ENCODE data around the gene CASP10. TPM values are rescaled to one million over a fixed set of nuclear protein-coding genes. Genes with fewer than 3 reads are reported as not detected.
"Not testable (repeated sequence)": the region's sequence is repeated elsewhere in the genome, so short reads cannot be mapped to it uniquely, and the experiment has no call there.

Gene CASP10
- polyA plus RNA-seq, 1 of the 3 experiments (the other 2 are of a cell fraction) = 0.12 TPM

DNA sequence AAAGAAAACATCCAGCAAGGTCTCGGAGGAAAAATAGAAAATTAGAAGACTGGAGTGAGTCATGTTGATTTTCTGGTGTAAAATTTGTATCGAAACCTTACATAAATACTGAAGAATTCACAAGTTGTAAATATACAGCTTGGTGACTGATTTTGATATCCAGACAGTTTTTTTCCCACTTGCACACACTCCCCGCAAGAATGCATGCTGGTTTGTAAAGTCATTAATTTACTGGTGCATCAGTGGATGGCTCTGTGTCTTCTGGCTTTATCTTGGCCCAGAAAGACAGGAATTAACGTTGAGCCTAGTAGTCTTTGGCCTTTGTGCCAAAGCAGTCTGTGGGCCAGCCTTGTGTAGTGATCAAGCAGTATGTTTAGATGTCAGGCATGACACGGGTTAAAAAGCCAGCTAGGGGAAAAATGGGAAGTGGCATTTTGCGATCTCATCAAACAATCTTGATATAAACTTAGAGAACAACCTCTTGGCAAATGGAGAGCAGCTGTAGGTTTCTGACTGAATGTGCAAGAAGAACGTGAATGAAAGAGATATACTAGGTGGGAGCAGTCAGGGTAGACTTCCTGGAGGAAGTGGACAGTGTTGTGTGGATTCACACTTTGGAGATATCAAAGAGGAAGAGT lies 54.7 kb downstream of the CASP10 start:
- no peaks in the 10 kb centered on the region for H3K9me2 ChIP-seq
- TF ChIP-seq FOSL2 (IDR thresholded peaks at IDR 0.05; ENCODE audit: borderline replicate concordance, low read depth) (no peak), NFIC (IDR thresholded peaks at IDR 0.05; ENCODE audit: borderline replicate concordance) (no peak), IRF3 (IDR thresholded peaks at IDR 0.05; ENCODE audit: low read depth, low read length) (no peak), GABPA (IDR thresholded peaks at IDR 0.05; ENCODE audit: low read depth) (no peak), TEAD4 (IDR thresholded peaks at IDR 0.05; ENCODE audit: borderline replicate concordance, insufficient read depth) (no peak), EP300 (IDR thresholded peaks at IDR 0.05; ENCODE audit: borderline replicate concordance in 1 of 2, low read depth in 1 of 2, low read length in 1 of 2) (no peak), ELF1 (IDR thresholded peaks at IDR 0.05) (no peak), TCF12 (IDR thresholded peaks at IDR 0.05) (no peak), RFX5 (IDR thresholded peaks at IDR 0.05; ENCODE audit: low read length) (no peak), EZH2phosphoT487 (IDR thresholded peaks at IDR 0.05; ENCODE audit: borderline replicate concordance, low read depth) (no peak), RXRA (IDR thresholded peaks at IDR 0.05; ENCODE audit: borderline replicate concordance, low read depth) (no peak), RCOR1 (IDR thresholded peaks at IDR 0.05; ENCODE audit: low read length) (no peak), CHD2 (IDR thresholded peaks at IDR 0.05; ENCODE audit: low read length, partially characterized antibody) (no peak), GATA2 (CRISPR knock-in tag; IDR thresholded peaks at IDR 0.05) (no peak), POLR2AphosphoS5 (IDR thresholded peaks at IDR 0.05; ENCODE audit: low read depth, low read length) (no peak)
- TF ChIP-seq, protein P1, sequence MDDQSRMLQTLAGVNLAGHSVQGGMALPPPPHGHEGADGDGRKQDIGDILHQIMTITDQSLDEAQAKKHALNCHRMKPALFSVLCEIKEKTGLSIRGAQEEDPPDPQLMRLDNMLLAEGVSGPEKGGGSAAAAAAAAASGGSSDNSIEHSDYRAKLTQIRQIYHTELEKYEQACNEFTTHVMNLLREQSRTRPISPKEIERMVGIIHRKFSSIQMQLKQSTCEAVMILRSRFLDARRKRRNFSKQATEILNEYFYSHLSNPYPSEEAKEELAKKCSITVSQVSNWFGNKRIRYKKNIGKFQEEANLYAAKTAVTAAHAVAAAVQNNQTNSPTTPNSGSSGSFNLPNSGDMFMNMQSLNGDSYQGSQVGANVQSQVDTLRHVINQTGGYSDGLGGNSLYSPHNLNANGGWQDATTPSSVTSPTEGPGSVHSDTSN (IDR thresholded peaks at IDR 0.05) = no peak
- TF ChIP-seq, protein P2, sequence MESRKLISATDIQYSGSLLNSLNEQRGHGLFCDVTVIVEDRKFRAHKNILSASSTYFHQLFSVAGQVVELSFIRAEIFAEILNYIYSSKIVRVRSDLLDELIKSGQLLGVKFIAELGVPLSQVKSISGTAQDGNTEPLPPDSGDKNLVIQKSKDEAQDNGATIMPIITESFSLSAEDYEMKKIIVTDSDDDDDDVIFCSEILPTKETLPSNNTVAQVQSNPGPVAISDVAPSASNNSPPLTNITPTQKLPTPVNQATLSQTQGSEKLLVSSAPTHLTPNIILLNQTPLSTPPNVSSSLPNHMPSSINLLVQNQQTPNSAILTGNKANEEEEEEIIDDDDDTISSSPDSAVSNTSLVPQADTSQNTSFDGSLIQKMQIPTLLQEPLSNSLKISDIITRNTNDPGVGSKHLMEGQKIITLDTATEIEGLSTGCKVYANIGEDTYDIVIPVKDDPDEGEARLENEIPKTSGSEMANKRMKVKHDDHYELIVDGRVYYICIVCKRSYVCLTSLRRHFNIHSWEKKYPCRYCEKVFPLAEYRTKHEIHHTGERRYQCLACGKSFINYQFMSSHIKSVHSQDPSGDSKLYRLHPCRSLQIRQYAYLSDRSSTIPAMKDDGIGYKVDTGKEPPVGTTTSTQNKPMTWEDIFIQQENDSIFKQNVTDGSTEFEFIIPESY (IDR thresholded peaks at IDR 0.05; ENCODE audit: borderline replicate concordance, low read depth) = no peak
- TF ChIP-seq, protein P3, sequence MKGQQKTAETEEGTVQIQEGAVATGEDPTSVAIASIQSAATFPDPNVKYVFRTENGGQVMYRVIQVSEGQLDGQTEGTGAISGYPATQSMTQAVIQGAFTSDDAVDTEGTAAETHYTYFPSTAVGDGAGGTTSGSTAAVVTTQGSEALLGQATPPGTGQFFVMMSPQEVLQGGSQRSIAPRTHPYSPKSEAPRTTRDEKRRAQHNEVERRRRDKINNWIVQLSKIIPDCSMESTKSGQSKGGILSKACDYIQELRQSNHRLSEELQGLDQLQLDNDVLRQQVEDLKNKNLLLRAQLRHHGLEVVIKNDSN (IDR thresholded peaks at IDR 0.05; ENCODE audit: borderline replicate concordance, low read depth) = no peak
- ChIA-PET POLR2A (no interaction called here), CTCF (interaction anchor here (1.0 to 1.4 kb wide), 3 partner anchors 11 to 463 kb away, joined by 3 read pairs; no protein-coding TSS in a partner anchor)
- 77% methylated on average over 7 of the region's 7 CpGs for WGBS (ENCODE audit: low lambda C conversion rate)
- H3K9ac ChIP-seq = no peak overlapping the region
- no peak overlapping the region for H2AFZ ChIP-seq (ENCODE audit: low read depth)
- peaks cover 0 to 3% of the 10 kb centered on the region in 2 experiments; a peak in 2 of 4 replicates for H3K4me1 ChIP-seq (ENCODE audit: control insufficient read depth in 1 of 2, insufficient read depth in 2 of 2, low read depth in 1 of 2, low read length in 1 of 2)
- no peak overlapping the region for H3K27ac ChIP-seq (ENCODE audit: low read depth in 2 of 2, low read length in 1 of 2)
- H3K4me3 ChIP-seq (ENCODE audit: low read depth in 2 of 2, low read length in 1 of 2) = no peak overlapping the region
- no peak overlapping the region for H3K4me2 ChIP-seq
- H4K20me1 ChIP-seq (ENCODE audit: insufficient read depth) = no peaks in the 10 kb centered on the region
- H3K9me3 ChIP-seq = 0 out of 2 replicates have a peak, but pooled peaks cover 8% of the 10 kb centered on the region
- no peaks in the 10 kb centered on the region for H3K36me3 ChIP-seq (replicated peaks in 1 of 2; ENCODE audit: control insufficient read depth in 1 of 2, insufficient read depth in 2 of 2, low read length in 1 of 2)
- H3K27me3 ChIP-seq (ENCODE audit: insufficient read depth) = no peaks in the 10 kb centered on the region
- DNase-seq = no peak
- peaks cover 6% of the 10 kb centered on the region for H3F3A ChIP-seq (replicated peaks; ENCODE audit: insufficient read depth)
- no peaks in the 10 kb centered on the region for H3K79me2 ChIP-seq (ENCODE audit: insufficient read depth)

GRCh38 chr2:201239167-201239935 lies 56.4 kb downstream of the CASP10 start:
- H2AFZ ChIP-seq (ENCODE audit: low read depth); DNase-seq; H3K9me2 ChIP-seq; H3K79me2 ChIP-seq (ENCODE audit: insufficient read depth); H3K4me1 ChIP-seq (ENCODE audit: control insufficient read depth in 1 of 2, insufficient read depth in 2 of 2, low read depth in 1 of 2, low read length in 1 of 2); H4K20me1 ChIP-seq (ENCODE audit: insufficient read depth); H3K4me2 ChIP-seq; H3K27me3 ChIP-seq (ENCODE audit: insufficient read depth); H3K27ac ChIP-seq (ENCODE audit: low read depth in 2 of 2, low read length in 1 of 2); H3F3A ChIP-seq (replicated peaks; ENCODE audit: insufficient read depth); H3K4me3 ChIP-seq (ENCODE audit: low read depth in 2 of 2, low read length in 1 of 2); H3K9me3 ChIP-seq; POLR2A ChIA-PET; H3K36me3 ChIP-seq (replicated peaks in 1 of 2; ENCODE audit: control insufficient read depth in 1 of 2, insufficient read depth in 2 of 2, low read length in 1 of 2); H3K9ac ChIP-seq: not testable (repeated sequence)
- CTCF ChIA-PET = interaction anchor here (0.6 kb wide), 1 partner anchor 349 kb away, joined by 4 read pairs; no protein-coding TSS in a partner anchor
- WGBS (ENCODE audit: low lambda C conversion rate) = 94% methylated on average over 21 of the region's 21 CpGs

Measured in SK-N-SH (cell line).